NCI-H774 (cell line): ENCODE results near the gene NPHP1.
A peak's percentile ranks its signal among the peaks of the same experiment; 100 is the strongest.
"Not testable (repeated sequence)": the region's sequence is repeated elsewhere in the genome, so short reads cannot be mapped to it uniquely, and the experiment has no call there.

Experiments
- DNase-seq: peaks from one replicate; lab custom pipeline; 2025; lab: John Stamatoyannopoulos, UW

NPHP1 gene

DNA sequence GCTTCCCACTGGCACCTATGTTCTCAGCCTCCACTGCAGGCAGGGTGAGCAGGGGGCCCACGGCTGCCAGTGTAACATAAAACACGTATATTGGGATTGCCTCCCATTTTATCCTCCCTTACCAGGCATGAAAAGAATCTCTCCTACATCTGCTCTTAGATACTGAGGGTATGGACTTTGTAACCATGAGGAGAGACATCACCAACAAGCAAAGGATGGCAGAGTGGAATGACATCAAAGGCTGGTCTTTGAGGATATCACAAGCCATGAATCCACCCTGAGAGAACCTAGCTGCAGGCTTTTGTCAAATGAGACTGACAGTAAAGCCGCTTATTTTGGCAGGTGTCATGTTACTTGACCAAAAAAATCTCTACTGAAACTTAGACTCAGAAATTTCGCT is 7.4 kb downstream of the NPHP1 start:
- no peak for DNase-seq

DNA sequence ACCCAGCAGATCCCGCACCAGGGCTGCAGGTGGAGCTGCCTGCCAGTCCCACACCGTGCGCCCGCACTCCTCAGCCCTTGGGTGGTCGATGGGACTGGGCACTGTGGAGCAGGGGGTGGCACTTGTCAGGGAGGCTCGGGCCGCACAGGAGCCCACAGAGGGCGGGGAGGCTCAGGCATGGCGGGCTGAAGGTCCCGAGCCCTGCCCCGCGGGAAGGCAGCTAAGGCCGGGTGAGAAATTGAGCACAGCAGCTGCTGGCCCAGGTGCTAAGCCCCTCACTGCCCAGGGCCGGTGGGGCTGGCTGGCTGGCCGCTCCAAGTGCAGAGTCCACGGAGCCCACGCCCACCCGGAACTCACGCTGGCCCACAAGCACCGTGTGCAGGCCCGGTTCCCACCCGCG is 14.6 kb downstream of the NPHP1 start:
- DNase-seq: not testable (repeated sequence)

DNA sequence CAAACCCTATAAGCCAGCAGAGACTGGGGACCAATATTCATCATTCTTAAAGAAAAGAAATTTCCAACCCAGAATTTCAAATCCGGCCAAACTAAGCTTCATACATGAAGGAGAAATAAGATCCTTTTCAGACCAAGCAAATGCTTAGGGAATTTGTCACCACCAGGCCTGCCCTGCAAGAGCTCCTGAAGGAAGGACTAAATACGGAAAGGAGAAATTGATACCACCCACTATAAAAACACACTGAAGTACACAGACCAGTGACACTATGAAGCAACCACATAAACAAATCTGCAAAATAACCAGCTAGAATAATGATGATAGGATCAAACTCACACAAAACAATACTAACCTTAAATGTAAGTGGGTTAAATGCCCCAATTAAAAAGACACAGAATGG is 22.4 kb downstream of the NPHP1 start:
- no peak for DNase-seq

DNA sequence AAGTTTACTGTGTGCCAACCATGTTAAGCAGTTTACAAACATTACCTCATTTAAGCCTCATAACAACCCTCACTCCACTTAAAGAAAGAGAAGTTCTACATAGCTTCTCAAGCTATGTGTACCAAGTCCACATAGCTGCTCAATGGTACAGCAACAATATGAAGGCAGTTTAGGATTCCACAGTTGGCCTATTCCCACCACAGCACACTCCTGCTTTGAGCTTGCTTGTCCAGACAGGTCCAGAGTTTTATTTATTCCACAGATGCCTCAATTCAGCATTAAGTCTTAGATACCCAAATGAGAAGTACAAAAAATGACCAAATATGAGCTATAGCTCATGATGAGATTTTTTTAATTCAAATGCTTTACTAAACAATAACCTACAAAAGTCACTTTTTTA is 24.8 kb downstream of the NPHP1 start:
- DNase-seq: no peak

DNA sequence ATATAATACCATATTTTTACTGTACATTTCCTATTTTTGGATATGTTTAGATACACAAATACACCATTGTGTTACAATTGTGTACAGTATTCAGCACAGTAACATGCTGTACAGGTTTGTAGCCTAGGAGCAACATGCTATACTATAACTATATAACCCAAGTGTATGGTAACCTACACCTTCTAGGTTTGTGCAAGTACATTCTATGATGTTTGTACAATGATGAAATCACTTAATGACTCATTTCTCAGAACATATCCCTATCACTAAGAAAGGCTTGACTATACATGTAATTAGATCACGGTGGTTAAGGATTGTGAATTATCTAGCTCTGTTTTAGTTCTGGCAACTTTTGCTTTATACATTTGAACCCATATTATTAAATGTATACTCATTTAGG is 31.3 kb downstream of the NPHP1 start:
- DNase-seq: no peak

DNA sequence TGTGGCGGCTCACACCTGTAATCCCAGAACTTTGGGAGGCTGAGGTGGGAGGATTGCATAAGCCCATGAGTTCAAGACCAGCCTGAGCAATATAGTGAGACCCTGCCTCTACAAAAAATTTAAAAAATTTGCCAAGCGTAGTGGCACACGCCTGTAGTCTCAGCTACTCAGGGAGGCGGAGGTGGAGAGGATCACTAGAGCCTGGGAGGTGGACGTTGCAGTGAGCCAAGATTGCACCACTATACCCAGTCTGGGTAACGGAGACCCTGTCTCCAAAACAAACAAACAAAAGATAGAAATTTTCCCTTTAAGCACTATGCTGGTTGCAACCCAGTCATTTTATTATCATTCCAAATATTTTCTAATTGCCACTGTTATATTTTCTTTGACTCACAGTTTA is 32.3 kb downstream of the NPHP1 start:
- no peak for DNase-seq

DNA sequence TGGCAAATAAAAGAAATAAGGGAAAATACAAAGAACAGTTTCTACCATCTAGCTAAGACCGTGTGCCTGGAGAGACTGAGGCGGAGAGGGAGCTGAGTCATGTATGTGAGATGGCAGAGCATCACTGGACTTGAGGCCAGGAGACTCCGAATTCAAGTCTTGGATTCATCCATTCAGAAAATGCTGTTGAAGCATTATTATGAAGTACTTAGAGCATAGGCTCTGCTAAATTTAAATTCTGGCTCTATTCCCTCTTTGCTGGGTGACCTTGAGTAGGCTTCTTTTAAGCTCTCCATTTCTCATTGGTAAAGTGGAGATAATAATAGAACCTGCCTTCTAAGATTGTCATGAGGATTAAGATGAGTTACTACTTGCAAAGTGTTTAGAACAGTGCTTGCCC is 34.7 kb downstream of the NPHP1 start:
- DNase-seq: no peak

DNA sequence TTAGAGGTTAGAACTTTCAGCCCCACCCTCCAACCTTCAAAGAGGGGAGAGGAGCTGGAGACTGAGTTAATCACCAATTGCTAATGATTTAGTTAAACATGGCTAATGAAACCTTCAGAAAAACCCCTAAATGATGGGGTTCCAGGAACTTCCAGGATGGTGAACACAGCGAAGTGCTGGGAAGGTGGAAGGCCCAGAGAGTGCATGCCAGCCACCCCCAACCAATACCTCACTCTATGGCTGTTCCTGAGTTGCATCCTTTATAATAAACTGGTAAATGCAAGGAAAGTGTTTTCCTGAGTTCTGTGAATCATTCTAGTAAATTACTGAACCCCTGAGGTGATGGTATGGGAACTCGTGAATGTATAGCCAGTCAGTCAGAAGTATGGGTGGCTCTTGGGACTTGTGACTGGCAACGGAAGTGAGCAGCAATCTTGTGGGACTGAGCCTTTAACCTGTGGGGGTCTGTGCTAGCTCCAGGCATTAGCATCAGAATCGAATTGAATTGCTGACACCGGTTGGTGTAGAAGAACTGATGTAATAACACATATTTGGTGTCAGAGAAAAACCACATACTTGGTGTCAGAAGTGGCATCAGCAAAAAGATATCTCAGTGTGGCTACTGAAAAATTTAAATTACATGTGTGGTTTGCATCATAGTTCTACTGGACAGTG is 37.4 kb downstream of the NPHP1 start:
- no peak for DNase-seq

DNA sequence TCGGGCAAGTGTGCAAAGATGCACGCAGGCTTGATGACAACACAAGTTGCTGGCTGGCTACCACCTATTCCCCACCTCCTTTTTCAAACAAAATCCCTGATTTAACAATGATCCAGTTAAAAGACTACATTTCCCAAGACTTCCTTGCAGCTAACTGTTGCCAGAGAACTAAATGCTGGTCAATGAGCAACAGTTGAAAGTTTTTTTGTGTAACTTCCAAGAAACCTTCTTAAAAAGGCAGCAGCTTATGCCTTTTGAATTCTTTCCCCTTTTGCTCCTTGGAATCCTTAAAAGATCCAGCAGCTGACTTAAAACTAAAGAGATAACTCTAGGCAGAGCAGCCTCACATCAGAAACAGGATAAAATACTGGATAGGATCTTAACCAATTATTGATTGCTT is 38.5 kb downstream of the NPHP1 start:
- DNase-seq: no peak

DNA sequence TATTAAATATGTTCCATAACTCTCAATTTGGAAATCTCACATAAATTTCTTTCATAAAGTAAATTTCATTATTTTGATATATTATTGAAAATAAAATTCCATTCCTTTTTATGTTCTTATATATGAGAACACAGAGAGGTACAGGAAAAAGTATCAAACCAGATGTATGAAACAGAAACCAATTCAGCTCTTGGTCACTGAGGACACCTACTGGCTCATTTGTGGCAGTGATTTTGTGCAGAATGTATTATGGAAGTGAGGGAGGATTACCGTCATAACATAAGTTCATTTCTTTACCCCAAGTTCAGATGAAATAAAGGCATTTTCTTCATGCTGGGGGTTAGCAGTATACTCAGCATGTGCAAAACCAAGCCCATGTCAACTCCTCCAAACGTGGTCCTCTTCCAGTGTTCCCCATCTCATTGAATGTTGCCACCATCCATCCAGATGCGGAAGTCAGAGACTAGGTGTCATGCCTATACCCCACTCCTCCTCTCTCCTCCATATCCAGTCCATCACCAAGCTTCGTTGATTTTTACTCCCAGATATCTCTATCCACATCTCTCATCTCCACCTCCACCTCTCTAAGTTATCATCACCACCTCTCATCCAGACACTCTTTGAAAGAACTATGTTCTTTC is 47.5 kb downstream of the NPHP1 start:
- peak; percentile 52 for DNase-seq

DNA sequence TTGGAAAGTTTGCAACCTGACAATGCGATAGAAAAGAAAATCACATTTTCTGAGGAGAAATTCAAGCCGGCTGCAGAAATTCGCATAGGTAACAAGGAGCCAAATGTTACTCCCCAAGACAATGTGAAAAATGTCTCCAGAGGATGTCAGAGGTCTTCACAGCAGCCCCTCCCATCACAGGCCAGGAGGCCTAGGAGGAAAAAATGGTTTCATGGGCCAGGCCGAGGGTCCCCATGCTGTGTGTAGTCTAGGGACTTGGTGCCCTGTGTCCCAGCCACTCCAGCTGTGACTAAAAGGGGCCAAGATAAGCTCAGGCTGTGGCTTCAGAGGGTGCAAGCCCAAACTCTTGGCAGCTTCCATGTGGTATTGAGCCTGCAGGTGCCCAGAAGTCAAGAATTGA is 50.0 kb downstream of the NPHP1 start:
- DNase-seq: not testable (repeated sequence)

DNA sequence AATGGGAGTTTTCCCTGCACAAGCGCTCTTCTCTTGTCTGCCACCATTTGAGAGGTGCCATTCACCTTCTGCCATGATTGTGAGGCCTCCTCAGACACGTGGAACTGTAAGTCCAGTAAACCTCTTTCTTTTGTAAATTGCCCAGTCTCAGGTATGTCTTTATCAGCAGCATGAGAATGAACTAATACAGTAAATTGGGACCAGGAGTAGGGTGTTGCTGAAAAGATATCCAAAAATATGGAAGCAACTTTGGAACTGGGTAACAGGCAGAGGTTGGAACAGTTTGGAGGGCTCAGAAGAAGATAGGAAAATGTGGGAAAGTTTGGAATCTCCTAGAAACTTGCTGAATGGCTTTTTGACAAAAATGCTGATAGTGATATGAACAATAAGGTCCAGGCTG is 50.6 kb downstream of the NPHP1 start:
- not testable (repeated sequence) for DNase-seq

DNA sequence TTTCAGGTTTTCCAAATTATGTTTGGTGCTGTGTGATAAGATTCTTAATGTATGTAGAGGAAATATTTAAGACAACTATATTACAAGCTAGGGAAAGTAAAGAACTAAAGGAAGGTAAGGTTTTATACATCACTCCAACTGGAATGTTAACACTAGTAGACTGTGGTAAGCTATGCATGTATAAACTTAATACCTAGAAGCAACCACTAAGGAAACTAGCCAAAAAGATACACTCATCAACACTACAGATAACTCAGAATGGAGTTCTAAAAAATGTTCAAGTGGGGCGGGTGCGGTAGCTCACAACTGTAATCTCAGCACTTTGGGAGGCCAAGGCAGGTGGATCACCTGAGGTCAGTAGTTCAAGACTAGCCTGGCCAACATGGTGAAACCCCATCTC is 51.4 kb downstream of the NPHP1 start:
- no peak for DNase-seq

DNA sequence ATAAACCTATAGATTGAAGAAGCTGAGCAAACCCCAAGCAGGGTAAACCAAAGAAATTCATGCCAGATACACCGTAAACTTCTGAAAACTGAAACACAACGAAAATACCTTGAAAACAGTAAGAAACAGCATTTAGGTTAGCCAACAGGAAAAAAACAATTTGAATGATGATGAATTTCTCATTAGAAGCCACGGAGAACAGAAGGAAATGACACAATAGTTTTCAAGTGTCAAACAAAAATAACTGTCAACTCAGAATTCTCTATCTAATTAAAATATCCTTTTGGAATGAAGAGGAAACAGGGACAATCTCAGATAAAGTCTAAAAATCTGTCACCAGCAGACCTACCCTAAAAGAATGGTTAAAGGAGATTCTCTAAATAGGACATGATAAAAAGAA is 51.9 kb downstream of the NPHP1 start:
- no peak for DNase-seq

DNA sequence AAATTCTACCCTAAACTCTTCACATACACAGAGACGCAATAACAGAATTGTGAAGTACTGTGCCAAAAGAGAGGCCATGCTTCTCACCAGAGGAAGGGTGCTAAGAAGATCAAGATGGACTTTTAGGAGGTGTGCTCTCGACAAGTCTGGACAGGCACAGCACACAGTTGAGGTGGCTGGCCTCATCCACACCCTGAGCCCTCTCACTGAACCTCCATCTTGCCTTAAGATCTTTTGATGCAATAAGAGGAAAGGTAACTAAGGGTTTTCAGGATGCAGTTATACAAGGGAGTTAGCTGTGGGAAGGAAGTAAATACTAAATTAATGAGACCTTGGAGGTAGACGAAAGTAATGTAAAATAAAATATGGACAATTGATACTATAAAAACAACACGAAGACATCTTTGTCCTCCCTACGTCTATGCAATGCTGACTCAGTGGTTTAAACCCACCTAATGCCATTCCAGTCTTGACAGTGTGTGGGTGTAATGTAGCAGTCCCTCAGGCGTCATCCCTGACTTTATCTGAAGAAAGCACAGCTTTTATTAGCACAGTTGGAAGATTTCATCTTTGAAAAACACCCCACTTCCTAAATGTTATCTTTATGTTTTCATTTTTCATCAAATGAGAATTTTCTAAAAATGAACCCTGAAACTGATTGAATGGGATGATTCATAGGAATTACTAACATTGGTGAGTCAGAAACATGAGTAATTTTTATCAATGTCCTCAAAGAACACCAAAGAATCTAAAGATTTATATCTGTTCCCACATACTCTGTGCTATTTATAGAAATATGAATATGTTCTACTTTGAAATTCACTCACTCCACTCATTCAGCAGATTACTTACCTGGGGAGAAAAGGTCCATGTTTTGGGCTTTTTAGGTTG is 55.2 kb downstream of the NPHP1 start:
- no peak for DNase-seq

DNA sequence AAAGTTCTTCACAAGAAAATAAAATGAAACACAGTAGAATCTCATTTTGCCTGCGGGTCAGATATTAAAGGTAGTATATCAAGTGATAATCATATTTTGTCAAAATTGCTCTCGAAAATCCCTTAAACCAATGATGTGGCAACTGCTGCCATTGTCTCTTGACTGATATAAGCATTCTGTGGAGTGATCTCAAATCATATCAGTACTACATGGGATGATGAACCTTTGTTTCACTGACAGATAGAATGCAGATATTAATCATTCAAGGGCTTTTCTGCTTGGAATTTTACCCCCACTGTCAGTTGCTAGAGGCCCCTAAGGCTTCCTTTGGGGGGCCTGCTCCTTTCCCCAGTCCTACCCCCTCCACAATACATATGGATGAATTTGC is 57.9 kb downstream of the NPHP1 start:
- DNase-seq: no peak

DNA sequence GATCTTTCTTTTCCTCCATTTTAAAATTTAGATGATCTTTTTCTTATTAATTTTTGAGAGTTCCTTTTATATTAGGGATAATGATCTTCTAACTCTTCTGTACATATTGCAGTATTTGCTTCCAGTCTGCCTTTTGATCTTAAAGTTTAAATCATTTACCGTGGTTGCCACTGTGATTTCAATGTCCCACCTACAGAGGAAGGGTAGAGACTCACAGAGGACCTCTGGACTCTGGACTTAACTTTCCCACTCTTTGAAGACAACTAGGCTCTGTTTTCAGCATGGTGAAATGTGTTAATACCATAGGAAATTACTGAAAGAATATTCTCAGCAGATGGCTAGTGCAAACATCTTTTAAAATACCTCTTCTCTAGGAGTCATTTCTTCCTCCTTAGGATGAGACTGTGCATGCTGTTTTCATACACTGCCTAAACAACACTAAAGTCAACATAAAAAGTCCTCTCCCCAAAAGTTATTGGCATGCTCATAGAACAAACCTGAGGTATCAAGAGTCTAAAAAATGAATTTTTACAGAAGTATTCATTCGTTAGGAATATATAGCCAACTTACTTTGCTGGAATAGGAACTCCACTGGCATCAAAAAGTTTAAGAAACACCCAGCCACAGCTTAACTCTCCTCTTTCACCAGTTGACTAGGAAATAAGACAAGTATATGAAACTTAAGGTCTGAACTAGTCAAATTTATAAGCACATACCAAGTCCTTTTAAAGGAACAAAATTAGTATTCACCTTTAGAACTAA is 58.4 kb downstream of the NPHP1 start:
- DNase-seq: no peak

DNA sequence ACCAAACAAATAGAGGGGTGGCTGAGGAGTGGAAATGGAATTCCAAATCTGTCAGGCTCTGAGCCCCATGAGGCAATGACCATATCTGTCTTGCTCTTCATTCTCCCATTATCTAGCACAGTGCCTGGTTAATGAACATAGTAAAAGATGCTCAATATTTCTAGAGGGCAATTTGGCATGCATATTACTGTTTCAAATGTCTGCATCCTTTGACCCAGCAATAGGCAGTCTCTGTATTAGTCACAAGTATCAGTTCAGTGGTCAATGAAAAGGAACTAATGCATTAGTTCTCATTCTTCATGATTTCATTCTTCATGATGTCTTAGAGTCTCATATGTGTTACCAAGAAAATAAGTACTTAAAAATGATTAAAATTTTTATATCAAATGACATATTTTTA is 60.8 kb downstream of the NPHP1 start:
- no peak for DNase-seq

DNA sequence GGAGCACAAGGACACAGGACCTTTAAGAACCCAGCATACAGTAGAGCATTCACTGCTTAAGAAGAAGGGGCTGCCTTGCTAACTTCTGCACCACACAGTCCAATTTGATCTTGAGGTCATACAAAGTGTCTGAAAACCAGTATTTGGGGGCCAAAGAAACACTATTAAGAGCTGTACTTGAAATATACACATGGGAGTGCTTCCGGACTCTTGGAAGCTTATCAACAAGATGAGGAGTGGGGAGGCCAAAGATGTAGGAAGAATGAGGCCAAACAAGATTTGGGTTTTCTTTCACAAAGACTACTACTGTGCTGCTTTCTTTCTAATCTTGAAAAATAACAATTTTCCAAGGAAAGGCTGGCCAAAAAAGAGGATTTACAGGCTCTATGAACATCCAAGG is 64.4 kb downstream of the NPHP1 start:
- no peak for DNase-seq

DNA sequence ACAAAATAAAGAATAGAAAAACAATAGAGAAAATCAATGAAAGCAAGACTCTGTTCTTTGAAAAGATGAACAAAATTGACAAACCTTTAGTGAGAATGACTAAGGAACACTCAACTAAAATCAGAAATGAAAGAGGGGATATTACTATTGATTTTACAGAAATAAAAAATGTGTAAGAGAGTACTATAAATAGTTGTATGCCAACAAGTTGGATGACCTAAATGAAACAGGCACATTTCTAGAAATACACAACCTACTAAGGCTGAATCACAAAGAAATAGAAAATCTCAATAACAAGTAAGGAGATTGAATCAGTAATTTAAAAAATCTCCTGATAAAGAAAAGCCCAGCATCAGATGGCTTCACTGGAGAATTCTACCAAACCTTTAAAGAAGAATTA is 70.8 kb downstream of the NPHP1 start:
- no peak for DNase-seq

DNA sequence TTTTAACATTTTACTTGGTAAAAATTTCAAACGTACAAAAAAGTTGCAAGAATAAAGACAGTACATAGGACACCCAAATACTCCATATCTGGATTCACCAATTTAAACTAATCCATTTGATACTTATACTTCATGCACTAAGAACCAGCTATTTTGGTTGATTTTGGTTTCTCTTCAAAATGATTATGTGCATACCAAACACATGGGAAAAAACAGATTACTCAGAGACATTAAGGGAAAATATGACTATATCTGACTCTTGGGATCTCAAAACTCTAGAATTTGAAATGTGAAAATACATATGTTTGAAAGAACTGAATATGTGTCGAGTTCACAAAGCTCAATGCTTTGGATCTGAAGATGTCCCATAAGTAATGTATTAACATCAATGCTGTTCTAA is 73.6 kb downstream of the NPHP1 start:
- DNase-seq: no peak

DNA sequence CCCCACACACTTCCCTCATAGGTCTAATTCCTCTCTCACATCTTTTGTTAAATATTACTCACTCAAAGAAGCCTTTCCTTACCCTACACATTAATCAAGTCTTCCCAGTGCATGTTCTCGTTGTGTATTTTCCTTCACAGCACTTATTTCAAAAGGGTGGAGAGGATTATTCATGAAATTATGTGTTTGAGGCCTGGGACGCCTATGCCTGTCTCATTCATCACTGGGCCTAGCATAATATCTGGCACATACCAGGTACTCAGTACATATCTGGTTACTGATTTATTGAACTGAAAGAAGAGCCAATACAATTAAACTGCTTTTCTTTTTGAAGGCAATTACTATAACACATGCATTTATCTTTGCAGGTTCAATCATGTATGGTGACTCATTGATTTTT is 74.1 kb downstream of the NPHP1 start:
- DNase-seq: no peak
